NCI-H1694 treated with DMSO at 0.1 percent for 48 hours (cell line): Measurements from ENCODE around the gene GLRX3.

Experiments used
- DNase-seq: peaks from one replicate; lab custom pipeline; 2025; lab: John Stamatoyannopoulos, UW

GLRX3 gene

DNA sequence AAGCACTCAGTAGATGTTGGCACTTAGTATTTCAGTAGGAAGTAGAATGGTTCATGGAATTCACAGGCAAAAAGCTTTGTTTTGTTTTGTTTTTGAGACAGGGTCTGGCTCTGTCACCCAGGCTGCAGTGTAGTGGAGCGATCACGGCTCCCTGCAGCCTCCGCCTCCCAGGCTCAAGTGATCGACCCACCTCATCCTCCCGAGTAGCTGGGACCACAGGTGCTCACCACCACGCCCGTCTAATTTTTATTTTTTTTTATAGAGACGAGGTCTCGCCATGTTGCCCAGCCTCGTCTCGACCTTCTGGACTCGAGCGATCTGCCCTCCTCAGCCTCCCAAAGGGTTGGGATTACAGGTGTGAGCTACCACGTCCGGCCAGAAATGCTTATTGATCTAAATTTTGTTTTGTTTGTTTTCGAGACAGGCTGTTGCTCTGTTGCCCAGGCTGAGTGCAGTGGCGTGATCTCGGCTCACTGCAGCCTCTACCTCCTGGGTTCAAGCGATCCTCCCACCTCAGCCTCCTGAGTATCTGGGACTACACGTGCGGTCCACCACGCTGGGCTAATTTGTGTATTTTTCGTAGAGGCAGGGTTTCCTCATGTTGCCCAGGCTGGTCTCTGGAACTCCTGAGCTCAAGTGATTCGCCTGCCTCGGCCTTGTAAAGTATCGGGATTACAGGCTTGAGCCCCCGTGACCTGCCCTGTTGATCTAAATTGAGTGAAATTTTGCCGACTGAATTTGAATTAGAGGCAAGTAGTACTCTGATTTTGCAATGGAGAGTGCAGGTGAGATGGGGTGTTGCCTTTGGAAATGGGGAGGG is 1.7 kb downstream of the GLRX3 start:
- no peak for DNase-seq

DNA sequence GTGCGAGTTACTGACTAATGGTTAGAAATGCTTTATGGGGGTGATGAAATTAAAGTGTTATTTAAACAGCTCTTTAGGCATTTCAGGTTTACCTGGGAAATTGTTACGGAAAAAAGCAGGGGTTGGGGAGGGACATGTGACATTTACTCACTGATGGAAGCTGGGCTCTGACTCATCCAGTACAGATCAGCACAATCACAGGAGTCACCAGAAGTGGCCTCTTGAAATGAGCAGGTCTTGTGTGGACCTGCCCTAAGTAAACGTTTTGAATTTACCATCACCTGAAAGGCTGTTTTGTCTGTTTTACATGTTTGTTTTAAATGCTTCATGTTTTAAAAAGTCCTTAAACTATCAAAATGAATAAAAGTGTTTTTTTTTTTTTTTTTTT is 2.3 kb downstream of the GLRX3 start:
- no peak for DNase-seq

DNA sequence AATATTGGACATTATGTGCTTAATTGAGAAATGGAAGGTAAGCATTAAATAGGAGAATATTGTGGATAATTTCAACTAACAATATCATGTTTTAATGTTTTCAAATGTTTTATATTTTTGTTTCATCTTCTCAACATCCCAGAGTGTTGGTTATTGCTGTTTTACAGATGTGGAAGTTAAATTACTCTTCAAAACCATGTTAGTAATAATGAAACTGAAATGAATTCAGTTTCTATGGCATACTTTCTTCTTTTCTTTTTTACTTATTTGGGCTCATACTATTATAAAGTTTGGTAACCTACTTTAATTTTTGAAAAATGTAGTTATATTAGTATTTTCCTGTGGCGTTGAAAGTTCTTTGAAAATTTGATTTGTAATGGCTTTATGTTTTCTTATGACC is 4.2 kb downstream of the GLRX3 start:
- no peak for DNase-seq

DNA sequence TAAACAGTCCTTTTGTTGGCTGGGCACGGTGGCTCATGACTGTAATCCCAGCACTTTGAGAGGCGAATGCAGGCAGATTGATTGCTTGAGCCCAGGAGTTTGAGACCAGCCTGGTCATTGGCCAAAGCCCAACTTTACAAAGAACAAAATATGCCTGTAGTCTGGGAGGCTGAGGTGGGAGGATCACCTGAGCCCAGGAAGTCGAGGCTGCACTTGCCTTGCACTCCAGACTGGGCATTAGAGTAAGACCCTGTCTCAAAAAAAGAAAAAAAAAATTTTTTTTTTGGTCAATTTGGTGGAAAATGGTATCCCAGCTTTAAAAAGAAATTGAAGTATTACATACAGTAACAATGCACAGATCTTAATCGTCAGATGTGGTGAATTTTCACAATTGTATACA is 4.8 kb downstream of the GLRX3 start:
- DNase-seq = no peak

DNA sequence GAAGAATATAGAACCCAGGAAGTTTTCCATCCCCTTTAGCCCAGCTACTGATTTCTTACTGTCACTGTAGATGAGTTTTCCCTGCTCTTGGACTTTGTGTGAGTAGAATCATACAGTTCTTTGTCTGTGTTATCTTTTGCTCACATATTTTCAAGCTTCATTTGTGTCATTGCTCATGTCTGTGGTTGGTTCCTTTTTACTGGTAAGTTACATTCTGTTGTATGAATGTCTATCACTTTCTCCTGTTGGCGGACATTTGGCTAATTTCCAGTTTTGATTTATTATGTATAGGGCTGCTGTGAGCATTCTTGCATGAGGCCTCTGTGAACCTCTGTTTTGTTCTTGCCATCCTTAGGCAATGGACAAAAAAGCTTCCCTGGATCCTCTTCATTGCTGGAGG is 5.3 kb downstream of the GLRX3 start:
- DNase-seq = no peak

DNA sequence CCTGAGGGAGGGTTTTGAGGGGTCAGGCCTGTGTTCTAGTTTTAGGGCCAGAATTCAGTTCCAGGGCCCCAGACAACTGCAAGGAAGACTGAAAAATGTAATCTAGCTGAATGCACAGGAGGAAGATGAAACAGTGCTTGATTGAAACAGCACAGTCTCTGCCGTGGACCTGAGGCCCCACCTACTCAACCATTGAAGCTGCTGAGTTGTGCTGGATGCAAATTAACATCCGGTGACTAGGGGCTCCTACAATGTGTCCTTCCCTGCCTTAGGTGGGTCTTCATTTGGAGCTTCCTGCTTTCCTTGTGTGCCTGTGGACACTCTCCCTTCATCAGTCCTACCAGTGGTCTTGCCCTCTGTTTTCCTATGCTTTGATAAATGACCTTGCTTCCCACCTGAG is 5.7 kb downstream of the GLRX3 start:
- no peak for DNase-seq

DNA sequence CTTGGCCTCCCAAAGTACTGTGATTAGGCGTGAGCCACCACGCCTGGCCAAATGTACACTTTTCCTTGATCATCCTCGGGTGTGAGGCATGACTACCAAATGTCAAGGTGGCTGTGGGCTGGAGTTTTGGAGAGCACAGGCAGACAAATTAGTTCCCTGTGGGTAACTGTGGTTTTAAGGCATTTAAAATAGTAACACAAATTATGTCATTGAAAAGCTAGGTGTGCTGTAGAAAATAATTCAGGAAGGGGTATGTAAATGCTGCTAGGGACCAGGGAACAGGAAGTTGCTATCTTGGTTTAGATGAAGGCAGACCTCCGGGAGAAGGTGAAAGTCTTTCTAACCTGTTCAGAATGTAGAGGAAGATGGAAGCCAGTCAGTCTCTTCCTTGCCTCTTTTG is 9.9 kb downstream of the GLRX3 start:
- no peak for DNase-seq

DNA sequence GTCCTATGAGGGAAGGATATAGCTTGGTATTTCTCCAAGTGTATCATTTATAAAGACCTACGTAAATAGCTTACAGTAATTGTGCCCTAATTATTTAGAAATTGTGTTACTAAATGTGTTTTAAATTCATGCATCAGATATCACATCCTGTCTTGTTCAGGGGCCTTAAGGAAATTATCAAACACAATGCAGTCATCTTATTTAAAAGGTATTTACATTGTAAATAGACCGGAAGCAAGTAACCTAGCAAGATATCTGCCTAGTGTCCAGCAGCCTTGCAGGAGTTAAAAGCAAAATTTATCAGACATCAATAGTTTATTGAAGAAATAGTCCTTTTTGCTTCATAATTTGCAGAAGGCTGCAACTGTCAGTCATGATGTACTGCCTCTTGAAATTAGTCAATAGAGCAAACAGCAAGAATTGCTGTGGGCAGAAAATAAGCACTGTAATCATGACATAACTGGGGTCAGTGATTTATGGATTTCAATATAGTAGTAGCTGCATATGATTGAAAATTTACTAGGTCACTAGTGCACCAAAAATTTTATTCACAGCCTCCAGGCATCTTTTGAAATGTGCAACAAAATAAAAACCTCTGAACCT is 23.1 kb downstream of the GLRX3 start:
- DNase-seq = no peak

DNA sequence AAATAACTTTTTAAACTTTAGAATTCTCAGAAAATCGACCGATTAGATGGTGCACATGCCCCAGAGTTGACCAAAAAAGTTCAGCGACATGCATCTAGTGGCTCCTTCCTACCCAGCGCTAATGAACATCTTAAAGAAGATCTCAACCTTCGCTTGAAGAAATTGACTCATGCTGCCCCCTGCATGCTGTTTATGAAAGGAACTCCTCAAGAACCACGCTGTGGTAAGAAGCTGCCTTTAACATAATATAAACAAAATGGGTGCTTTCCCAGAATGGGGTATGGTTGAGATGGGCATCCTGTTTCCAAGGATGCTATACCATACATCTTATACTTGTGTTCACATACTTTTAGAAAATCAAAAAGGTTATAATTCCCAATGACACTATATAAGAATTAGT is 24.6 kb downstream of the GLRX3 start:
- DNase-seq = no peak

DNA sequence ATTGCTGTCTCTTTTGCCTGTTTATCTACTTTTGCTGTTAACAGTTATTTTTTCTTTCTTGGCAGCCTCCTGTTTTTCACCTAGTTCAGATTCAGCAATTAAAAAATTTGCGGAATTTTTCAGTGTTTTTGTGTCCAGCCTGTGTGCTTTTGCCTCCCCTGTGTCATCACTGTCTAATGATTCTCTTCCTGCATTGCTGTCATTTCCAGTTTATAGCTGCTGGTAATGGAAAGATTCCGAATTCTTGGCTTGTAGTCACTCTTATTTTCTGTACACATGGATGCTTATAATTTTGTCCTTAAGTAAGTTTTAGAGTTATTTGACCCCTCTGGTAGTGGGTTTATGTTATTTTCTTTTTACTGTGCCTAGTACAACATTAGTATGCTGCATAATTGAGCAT is 25.1 kb downstream of the GLRX3 start:
- DNase-seq = no peak

DNA sequence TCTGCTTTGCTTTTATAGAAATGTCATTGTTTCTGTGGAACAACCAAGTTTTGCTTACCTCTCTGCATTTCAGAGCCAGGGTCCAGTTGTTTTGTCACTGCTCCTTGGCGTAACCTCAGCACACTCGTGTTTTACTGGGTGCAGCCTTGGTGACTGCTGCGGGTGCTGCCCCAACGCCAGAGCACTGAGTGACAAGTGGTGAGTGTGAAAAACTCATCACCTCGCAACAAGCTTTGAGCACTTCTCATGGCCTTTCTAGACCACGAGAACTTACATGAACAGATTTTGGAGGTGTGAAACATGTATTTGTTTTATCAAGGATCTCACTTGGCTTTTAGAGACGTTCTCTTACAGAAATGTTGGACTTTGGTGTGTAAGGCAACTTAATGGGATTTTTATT is 31.0 kb downstream of the GLRX3 start:
- DNase-seq = no peak

DNA sequence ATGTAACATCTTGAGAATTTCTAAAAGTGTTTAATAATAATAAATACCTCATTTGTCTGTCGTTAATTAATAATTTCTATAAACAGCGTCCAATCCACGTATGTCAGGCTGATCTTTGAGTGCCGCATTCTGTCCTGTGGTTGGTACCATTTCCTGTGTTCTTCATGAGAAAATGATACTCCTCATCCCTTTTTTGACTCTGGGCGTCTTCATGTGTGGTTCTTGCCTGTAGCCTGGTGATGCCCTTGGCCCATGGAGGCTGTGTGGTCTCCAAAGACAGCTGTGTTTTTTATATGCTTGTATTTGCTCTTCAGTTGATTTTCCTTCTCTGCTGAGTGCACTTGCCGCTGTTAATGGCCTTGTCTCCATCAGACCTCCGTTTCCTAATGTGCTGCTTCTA is 31.5 kb downstream of the GLRX3 start:
- DNase-seq = no peak

DNA sequence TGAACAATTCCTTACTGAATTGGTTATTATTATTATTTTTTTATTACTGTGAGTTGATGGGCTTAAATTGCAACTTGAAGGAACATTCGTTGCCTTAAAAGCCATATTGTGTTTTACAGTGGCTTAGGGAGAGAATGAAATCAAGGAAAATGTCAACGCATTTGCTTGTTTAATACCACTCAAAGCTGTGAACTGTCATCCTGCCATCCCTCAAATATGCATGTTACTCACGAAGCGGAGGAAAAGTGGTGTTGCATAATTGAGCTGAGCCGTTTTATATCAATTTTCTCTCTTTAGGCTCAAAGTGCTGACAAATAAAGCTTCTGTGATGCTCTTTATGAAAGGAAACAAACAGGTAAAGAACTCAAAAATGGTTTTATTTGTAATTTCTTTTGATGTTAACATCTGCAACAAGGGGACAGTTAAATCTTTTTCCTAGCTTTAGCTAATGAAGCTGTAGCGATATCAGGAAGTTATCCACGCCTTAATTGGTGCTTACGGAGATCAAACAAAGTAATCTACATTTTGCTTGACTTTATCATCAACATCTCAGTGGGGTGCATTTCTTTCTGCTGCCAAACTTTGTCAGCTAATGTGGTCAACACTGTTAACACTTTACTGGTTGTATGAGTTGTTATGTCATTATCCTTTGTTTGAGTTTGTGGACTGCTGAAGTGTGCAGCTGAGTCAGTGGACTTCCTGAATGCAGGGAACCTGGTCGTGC is 33.1 kb downstream of the GLRX3 start:
- DNase-seq = no peak

DNA sequence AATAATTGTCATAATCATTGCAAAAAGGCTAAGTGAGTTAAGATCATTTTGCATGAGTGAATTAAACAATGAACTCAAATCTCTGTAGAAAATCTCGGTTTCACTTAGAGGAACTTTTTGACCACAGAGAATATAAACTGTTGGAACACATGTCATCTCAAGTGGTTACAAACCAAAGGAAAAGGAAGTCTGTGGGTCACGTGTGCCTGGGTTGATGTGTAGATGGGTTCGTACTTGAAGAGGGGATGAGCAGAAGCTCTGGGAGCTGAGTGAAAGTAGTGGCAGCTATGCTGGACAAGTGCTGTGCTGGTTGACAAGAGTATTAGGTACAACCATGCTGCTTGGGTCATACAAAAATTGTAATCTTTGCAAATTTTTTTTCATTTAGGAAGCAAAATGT is 35.0 kb downstream of the GLRX3 start:
- DNase-seq = no peak

DNA sequence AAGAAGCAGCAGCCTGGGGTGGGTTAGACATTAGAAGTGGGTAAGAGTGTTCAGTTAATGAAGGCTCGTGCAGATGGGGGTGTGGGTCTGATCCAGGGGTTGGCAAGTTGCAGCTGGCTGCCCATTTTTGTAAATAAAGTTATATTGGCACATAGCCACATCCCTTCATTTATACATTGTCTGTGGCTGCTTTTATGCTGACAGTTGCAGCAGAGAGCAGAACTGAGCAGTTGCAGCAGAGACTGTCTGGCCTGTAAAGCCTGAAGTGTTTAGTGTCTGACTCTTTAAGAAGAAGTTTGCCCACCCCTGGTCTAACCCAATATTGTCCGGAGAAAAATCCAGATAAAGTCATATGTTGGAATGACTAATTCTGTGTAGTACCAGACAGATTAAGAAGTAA is 38.1 kb downstream of the GLRX3 start:
- no peak for DNase-seq

DNA sequence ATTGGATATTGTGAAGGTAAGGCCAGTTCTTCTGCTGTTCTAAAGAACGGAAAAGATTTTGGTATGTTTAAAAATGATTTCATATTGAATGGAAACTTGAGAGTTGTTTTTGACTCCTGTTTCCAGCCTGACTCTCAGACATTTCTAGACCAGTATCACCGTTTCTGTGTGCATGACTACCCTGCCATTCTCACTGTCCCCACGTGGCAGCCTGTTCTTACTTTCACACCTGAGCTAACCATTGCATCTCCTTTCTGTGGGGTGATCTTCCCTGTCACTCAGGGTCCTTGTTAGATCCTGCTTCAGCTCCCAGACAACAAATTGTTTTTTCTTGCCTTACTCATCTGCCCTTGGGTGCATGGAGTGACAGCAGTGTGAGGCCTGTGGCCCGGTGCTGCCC is 38.9 kb downstream of the GLRX3 start:
- DNase-seq = no peak

DNA sequence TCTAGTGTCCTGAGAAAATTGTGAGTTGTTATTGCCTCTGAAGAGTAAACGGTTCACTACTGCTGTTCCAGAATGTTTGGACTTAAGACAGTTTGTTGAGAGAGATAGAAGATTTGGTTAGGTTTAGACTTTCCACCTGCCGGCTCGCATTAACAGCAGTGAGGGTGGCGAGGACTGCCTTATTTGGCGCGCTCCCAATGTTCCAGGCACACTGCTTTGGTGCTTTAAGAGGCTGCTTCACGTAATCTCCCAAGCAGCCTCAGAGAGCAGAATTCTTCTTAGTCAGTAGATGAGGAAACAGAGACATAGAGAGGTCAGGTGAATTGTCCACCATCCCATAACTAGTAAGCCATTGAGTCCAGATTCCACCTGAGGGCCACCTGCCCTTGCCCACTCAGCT is 41.1 kb downstream of the GLRX3 start:
- no peak for DNase-seq

DNA sequence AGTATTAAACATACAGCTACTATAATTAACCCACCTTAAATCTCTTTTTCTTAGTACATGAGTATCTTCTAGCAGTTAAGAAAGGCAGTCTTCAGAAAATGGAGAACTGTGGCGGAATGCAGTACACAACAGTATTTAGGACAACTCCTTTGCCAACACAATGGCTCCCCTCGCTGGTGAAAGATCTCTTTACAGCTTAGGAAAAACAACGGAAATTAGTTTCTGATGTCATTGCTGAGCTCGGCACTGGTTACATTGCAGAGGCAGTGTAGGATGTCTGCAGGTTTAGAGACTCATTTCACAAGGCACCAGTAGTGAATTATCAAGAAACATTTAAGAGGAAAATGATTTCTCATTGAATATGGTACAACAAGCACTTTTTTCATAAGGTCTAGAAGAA is 43.4 kb downstream of the GLRX3 start:
- no peak for DNase-seq

DNA sequence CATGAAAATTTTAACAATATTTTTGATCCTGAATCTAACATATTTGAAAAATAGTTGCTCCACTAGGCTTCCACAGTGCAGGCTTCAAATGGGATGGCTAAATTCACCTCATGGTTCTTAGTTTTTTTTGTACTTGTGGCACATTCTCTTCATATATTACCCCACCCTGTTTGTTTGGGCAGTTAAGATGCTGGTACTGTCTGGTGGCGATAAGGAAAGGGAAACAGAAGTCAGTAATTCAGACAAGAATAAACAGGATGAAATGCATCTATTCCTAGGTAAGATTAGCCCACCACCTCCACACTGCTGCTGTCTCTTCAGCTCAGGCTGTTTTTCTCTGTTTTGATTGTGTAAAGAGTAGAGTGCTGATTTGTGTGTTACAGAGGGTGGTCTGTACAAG is 44.2 kb downstream of the GLRX3 start:
- DNase-seq = no peak

DNA sequence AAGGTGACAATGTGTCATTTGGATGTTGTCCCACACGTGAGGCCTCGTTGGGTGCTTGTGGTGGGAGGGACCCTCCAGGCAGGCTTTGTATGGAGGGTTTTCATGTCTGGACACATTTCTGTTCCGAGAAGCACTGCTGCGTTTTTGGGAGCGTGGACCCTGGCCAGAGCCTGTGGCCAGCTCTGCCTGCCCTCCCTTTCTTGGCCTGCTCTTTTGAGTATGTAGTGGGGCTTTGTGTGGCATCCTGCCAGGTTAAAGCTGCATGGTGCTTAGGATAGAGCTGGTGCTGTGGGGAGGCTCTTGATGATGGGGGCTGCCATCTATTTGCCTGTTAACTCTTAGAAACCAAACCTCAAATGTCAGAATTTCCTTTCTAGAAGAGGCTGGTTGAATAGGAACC is 45.7 kb downstream of the GLRX3 start:
- DNase-seq = no peak

DNA sequence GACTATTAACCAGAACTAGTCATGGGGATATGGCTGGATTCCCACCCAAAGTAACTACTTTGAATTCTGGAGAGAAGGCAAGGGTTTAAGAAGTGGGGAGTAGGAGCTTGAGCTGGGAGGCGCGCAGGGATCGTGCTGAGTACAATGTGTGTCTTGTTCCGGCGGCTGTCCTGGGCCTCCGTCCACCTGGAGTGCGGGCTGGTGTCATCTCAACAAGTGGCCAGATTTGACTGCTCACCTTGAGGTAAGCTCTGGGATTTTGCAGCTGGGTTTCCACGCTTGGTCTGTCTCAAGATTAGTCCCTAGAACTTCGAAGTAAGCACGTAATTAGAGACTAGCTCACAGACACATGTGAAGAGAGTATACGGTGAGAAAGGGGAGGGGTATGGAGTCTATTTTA is 49.4 kb downstream of the GLRX3 start:
- DNase-seq = no peak

DNA sequence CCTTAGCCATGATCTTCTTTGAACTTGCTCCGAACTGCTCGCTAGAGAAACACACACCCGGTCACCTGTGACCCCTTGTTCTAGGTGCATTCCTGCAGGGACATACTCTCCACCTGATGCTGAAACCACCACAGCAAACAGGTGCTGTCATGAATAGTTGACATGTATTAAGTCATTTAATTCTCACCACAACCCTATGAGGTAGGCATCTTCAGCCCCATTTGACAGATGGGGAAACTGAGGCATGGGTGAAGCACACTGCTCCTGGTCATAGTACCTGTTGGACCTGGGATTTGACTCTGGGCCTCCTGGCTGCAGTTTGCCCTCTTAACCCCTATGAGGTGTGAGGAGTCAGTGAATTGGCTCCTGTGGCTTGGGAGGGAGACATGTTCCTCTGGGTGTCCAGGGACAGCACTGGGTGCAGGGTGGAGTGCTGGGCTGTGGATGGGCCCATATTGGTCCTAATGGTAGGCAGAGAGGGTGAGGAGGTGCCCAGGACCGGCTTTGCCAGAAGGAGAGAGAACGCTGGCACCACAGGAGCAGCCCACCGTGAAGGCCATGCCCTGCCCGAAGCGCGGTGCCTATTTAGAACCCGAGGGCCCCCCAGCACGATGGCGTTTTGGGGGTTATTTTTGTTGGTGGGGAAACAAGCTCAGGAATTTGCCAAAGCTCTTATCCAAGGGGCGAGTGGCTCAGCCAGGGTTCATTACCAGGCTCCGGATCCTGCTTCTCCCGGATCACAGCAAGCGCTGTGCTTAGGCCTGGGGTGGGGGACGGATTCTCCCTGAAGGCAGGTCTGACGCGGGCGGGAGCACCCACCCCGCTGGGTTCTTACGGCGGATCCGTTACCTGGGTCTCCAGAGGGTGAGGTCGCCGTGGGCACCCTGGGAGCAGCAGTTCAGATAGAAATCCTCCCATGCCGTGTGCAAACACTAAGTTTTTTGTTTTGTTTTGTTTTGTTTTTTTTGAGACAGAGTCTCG is 52.3 kb downstream of the GLRX3 start:
- no peak for DNase-seq
